ENCODE data around the gene KDM5D.
A peak's percentile ranks its signal among the peaks of the same experiment; 100 is the strongest.

KDM5D gene

GRCh38 chrY:19744381-19745378 is at the start of gene KDM5D:
Gene KDM5D (minus strand): TSS chrY:19744726. CDS start chrY:19744534, 192 bp downstream.
- peak; percentile 81 for DNase-seq

DNA sequence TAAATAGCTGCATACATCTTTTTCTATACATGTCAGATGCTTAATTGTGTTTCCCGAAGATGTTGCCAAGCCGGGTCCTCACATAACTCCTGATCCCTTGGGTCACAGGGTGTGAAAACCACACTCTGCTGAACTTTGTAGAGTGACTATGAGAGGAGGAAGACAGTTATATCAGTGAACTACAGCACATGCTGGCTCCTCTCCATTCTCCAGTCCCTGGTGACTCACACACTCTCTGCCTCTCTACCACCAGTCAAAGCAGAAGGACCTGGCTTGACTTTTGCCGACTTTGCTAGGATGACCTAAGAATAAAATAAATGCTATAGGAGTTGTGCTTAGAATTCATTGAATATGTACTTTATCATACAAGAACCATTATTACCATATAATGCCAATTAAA is 23.8 kb upstream of the KDM5D start:
- no peak for DNase-seq

GRCh38 chrY:19743331-19743730 is 1.2 kb downstream of the KDM5D start:
- no peak for DNase-seq

GRCh38 chrY:19742153-19742552 is 2.4 kb downstream of the KDM5D start:
- no peak for DNase-seq

- no peak for DNase-seq
Observed at GRCh38 chrY:19734425-19734824, 10.1 kb downstream of the KDM5D start.

DNA sequence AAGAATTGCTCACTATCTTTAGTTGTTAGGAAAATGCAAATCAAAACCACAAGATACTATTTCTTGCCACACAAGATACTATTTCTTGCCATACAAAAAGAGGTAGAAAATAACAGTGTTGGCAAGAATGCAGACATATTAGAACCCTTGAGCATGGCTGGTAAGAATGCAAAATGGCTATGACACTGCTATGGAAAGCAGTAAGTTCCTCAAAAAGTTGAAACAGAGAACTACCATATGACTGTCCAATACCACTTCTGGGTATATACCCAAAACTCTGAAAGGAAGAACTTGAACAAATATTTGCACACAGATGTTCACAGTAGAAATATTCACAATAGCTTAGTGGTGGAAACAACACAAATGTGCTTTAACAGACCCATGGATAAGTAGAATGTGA is 26.6 kb downstream of the KDM5D start:
- DNase-seq: no peak

DNA sequence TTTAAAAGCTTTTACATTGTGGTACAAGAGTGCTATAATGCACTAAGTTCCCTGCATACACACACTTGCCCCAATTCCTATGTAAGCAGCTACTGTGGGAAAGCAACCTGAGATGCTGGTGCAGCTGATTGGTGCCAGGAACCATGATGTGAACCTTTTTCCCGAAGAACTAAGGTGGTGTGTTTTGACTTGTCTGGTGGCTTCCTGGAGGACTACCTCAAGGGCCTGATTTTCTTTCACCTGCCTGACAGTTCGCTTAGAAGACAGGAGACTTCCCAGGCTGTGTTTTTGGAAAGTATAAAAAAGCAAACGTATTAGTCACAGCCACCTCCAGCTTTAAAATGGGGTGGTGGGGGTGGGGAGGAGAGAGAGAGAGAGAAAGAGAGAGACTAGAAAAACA is 27.4 kb downstream of the KDM5D start:
- DNase-seq: no peak

- DNase-seq: no peak
Observed at GRCh38 chrY:19715226-19715625, 29.3 kb downstream of the KDM5D start.

DNA sequence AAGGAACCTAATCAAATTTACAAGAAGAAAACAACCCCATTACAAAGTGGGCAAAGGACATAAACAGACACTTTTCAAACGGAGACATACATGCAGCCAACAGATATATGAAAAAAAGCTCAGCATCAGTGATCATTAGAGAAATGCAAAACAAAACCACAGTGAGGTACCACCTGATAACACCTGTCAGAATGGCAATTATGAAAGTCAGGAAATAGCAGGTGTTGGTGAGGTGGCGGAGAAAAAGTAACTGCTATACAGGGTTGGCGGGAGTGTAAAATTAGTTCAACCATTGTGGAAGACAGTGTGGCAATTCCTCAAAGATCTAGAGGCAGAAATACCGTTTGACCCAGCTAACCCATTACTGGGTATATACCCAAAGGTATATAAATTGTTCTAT is 31.1 kb downstream of the KDM5D start:
- no peak for DNase-seq

DNA sequence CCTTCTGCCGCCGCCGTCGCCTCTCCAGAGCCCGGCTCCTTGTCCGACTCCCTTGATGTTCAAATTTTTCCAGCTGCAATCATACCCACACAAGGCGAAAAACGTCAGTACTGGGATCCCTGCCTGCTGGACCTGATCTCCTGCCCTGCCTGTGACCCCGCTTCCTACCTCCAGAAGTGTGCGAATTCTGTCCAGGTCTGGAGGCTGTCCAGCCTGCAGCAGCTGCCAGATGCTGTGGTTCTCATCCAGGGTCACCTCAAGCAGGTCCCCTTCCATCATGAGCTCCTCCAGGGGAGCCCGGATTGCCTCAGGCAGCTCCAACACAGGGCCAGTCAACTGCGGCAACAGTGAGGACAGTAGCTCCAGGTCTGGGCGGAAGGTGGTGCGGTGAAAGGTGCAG is 38.3 kb downstream of the KDM5D start:
- no peak for DNase-seq

DNA sequence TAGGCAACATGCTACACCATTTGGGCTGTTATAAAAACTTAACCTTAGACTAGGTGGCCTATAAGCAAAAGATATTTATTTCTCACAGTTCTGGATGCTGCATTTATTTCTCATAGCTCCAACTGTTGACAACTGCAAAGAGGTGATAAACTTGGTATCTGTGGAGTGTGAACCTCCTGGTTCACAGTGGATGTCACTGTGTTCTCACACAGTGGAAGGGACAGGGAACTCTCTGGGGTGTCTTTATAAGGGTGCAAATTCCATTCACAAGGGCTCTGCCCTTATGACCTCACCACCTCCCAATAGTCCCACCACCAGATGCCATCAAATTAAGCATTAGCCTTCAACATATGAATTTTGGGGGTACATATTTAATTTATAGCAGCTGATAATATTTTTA is 46.0 kb downstream of the KDM5D start:
- no peak for DNase-seq

GRCh38 chrY:19680821-19681220 is 63.7 kb downstream of the KDM5D start:
- no peak for DNase-seq
